GM19035 (cell line): ENCODE measurements around the gene PSMB7.
"Not testable (repeated sequence)": the region's sequence is repeated elsewhere in the genome, so short reads cannot be mapped to it uniquely, and the experiment has no call there.

Source experiments
- ATAC-seq: cut with Tn5 transposase; IDR thresholded peaks from one replicate; pipeline ENCODE4 v1.9.1; 2021; ENCODE audit not compliant: unreplicated experiment

PSMB7 gene

DNA sequence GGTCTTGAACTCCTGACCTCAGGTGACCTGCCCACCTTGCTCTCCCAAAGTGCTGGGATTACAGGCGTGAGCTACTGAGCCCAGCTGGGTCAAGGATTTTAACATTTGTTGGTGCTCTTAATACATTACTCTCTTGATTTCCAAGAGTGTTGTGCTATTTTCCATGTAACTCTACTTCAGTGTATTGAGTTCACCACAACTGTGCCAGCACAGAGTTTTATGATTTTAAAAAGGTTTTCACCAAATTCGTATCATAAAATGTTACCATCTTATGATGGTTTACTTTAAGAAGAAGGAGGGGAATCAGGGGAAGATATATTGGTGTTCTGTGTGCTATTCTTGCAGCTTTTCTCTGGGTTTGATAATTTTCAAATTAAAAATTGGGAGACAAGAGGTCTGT lies 28.4 kb upstream of the PSMB7 start:
- ATAC-seq, result no peak

DNA sequence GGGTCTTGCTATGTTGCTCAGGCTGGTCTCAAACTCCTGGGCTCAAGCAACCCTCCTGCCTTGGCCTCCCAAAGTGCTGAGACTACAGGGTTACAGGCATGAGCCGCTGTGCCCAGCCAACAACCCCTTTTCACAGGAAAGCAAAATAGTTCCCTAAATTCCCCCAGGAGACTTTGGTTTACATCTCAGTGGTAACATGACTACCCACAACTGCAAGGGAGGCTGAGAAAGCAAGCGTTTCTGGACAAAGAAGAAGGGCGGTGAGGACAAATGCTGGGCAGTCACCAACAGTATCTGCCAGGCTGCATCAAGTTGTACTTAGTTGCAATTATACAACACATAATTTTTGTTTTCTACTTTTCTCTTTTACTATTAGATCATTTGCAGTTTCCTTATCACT lies 27.6 kb upstream of the PSMB7 start:
- no peak for ATAC-seq

- no peak for ATAC-seq
Observed at GRCh38 chr9:124442379-124442778, 27.1 kb upstream of the PSMB7 start.

DNA sequence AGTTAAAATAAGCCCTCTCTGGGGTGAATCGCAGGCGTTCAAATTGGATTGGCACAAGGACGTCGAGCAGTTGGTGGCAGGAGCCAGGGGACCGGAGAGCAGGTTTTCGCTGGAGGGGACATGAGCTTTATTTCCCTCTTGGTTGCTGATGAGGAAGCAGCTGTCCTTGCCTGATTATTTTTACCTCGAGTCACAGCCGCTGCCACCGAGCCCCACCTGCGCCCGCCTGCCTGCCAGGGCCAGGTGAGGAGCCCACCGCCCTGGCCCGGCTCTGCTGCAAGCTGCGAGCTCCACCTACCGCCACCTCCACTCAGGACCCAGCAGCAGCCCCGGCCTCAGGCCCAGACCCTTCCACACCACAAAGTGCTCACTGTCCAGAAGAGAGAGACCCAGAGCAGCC lies 26.0 kb upstream of the PSMB7 start:
- ATAC-seq, result no peak

DNA sequence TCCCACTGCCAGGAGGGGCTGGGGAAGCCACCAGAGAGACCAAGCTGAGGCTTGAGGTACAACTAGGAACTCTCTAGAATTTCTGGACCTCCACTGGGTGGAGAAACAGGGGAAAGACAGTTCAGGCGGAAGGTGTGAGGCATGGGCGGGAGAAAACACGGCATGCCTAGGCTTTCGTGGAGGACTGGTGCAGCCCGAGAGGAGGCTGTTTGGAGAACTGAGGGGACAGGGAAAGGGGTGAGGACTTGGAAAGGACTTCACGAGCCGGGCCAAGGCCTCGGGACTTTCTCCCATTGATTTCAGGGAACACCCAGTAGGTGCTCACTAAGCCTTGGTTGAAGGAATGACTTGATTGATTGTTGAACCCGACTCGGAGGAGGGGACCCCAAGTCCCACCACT lies 25.5 kb upstream of the PSMB7 start:
- no peak for ATAC-seq

- ATAC-seq, result no peak
Observed at GRCh38 chr9:124439686-124440243, 24.5 kb upstream of the PSMB7 start.

DNA sequence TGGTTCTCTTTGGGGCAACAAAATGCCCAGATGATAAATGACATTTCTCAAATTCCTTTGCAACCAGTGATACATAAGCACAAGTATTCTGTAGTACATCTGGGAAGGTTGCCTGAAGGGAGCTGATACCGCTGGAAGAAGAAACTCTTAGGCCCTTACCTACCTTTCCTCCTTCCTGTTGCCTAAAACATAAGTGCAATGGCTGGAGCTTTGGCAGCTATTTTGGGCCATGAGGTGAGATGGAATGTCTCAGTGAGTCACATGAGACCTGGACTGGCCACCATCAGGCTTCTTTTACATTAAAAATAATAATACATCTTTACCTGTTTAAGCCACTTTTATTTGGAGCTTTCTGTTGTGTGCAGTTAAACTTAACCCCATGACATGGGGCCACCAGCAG lies 23.8 kb upstream of the PSMB7 start:
- ATAC-seq, result no peak

GRCh38 chr9:124438091-124438490 lies 22.8 kb upstream of the PSMB7 start:
- no peak for ATAC-seq

DNA sequence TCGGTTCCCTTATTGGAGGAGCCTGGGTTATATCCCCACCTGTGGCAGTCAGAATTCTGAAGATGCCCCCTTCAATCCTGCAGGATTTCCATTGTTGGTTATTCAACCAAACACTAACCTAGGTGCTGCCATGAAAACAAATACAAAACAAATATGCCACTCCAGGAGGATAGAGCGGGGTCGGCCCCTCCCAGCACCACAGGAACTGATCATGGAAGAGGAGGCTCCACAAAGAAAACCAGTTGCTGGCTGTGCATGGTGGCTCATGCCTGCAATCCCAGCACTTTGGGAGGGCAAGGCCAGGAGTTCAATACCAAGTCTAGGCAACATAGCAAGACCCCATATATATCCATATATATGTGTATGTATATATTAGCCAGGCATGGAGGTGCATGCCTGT lies 21.8 kb upstream of the PSMB7 start:
- ATAC-seq, result no peak

DNA sequence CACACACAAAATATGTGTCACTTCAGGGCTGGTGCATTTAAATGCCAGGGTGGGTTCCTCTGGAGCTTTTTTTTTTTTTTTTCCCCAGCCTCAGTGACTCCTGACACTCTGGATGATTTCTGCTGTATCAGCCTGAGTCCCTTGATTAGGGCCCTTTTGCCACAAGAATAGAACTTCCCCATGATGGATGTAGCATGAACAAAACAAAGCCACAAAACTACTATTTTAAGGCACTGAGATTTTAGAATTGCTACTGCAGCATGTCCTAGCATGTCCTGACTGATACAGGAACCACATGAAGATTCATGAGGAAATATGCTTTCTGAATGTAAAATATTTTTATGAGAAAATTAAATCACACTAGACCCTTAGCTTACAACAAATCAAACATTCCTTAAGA lies 21.1 kb upstream of the PSMB7 start:
- no peak for ATAC-seq

DNA sequence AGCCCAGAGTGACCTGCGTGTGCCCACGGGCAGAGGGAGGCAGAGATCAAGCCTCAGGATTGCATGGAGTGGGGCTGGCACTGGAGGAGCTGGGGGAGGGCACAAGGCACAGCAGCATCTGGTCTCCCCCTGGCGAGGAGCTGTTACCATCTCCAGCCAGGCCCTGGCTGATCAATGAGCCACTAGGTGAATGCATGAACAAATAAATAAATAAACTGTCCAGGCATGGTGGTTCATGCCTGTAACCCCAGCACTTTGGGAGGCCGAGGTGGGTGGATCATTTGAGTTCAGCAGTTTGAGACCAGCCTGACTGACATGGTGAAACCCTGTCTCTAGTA lies 14.3 kb upstream of the PSMB7 start:
- ATAC-seq, result no peak

GRCh38 chr9:124428751-124429529 lies 13.7 kb upstream of the PSMB7 start:
- no peak for ATAC-seq

GRCh38 chr9:124427281-124427680 lies 12.0 kb upstream of the PSMB7 start:
- ATAC-seq, result no peak

- ATAC-seq, result no peak
Observed at GRCh38 chr9:124426361-124426760, 11.1 kb upstream of the PSMB7 start.

DNA sequence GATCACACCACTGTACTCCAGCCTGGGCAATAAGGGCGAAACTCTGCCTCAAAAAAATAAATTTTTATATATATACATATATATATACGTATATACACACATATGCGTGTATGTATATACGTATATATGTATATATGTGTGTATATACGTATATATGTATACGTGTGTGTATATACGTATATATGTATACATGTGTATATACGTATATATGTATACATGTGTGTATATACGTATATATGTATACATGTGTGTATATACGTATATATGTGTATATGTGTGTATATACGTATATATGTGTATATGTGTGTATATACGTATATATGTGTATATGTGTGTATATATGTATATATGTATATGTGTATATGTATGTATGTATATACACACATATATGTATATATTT lies 10.5 kb upstream of the PSMB7 start:
- ATAC-seq, result not testable (repeated sequence)

- ATAC-seq, result no peak
Observed at GRCh38 chr9:124423591-124423990, 8.3 kb upstream of the PSMB7 start.

DNA sequence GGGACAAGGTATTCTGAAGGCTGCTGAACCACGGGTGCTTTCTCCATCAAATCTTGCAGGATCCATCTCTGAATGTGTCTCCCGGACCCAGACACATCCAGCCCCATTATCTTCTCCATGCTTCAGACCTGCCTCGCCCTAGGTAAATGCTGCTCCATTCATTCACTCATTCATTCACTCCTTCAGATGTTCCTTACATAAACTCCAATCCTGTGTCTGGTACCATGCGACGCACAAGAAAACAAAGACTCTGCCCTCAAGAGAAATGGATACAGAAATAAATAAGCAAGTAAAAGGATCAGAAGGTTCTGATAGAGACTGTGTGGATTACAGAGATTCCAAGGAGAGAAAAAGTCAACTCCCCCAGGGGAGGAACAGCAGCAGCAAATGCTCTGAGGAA lies 7.9 kb upstream of the PSMB7 start:
- ATAC-seq, result no peak

- no peak for ATAC-seq
Observed at GRCh38 chr9:124420991-124421543, 5.8 kb upstream of the PSMB7 start.

DNA sequence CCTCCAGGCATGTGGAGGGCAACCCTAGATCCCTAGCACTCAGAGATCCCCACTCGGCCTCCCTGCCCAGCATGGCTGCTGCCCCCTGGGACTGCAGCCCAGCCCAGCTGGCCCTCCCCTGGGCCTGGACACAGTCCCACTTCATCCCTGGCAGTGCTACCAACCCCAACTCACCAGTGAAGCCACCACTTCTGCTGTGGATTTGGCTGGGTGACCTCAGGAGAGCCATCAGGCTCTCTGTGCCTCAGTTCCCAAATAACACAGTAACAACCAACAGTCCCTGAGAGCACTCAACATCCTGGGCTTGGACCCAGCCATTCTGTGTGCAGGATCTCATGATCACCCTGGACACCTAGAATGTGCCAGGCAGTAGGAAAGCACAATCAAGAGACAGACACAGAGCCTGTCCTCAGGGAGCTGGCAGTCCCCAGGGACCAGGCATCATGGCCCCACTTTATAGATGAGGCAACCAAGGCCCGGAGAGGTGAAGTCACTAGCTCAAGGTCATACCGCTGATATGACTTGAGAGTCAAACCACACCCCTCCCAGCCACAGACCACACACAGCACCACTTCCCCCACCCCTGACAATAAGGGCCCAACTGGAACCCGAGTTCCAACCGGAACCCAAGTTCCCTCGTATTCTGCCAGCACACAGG lies 4.7 kb upstream of the PSMB7 start:
- ATAC-seq, result no peak

GRCh38 chr9:124415852-124416484 lies 726 bp upstream of the PSMB7 start:
- ATAC-seq, result no peak

GRCh38 chr9:124414612-124415011 lies 630 bp downstream of the PSMB7 start:
- no peak for ATAC-seq

- ATAC-seq, result no peak
Observed at GRCh38 chr9:124412228-124412575, 3.0 kb downstream of the PSMB7 start.
